NCI-H2029 treated with DMSO at 0.1 percent for 48 hours (cell line): Measurements from ENCODE around the gene UXS1.
"Not testable (repeated sequence)": the region's sequence is repeated elsewhere in the genome, so short reads cannot be mapped to it uniquely, and the experiment has no call there.

Source experiments
- DNase-seq: peaks from one replicate; lab custom pipeline; 2025; lab: John Stamatoyannopoulos, UW

Gene UXS1

GRCh38 chr2:106160786-106161261, 33.3 kb downstream of the UXS1 start:
- no peak for DNase-seq

DNA sequence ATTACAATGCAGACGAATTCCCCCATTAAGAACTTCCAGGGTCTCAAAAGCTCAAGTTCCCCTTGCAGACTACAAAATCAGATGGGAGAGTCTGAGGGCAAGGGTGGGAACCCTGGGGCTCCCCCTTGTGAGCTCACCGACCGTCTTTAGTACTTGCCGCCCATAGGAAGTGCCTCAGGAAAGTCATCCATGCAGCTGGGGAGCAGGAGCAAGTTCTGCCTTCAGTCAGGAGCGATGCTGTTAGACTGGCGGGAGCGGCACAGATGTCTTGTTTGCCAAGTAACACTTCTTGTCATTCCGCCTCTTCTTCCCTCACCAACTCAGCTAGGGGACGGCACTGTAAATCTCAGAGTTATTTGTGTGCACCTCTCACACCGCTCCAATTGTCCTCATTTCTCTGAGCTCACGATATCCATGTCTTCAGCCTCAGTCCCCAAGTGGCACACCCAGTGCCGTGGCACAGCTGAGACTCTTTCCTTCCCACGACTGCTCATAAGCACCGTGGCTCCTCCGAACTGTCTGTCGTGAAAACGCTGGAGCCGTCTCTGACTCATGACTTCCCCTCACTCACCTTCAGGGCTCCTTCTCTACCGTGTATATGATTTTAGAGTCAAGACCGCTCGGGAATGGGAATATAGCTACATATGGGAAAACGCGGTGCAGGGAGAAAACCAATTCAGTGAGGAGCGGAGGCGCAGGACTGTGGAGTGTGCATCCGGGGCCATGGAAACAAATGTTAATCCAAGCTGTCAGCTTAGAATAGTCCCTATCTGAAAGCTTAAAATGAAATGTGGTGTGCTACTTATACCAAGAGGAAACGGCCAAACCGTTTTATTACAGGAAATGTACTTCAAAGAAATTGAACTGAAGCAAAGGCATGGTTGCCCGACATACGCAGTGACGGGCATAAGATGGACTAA, 34.0 kb downstream of the UXS1 start:
- no peak for DNase-seq

DNA sequence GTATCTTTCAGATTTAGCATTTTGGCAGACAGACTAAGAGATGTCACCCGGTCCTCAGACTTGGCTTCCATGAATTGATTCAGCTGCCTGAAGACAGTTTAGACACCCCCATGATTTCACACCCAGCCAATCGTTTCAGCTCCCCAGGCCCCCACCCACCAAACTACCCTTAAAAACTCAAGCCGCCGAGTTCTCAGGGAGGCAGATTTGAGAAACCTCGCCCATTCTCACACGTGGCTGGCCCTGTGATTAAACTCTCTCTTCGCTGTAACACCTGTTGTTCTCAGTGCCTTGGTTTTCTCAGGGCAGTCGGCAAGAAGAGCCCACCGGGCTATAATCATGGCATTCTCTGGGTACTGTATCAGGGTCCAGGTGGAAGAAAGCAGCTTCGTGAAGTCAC, 35.2 kb downstream of the UXS1 start:
- DNase-seq = no peak

DNA sequence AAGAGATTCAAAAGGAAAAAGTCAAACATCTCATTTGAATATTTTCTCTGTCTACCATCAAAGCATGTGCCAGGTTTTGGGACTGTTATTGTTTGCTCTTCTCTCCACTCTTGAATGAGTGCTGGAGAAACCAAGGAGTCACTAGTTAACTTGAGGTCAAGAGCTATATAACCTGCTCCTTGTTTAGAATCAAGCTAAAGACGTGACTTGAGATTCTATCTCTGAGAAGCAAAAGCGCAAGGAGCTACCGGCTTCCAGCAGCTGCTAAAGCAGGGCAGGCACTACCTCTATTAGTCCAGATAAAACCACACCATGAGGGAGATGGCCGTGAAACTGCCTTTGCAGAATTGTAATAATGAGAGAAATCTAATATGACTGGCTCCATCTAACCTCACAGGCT, 36.0 kb downstream of the UXS1 start:
- DNase-seq = no peak

- no peak for DNase-seq
Measured at GRCh38 chr2:106157416-106157815, 36.7 kb downstream of the UXS1 start.

DNA sequence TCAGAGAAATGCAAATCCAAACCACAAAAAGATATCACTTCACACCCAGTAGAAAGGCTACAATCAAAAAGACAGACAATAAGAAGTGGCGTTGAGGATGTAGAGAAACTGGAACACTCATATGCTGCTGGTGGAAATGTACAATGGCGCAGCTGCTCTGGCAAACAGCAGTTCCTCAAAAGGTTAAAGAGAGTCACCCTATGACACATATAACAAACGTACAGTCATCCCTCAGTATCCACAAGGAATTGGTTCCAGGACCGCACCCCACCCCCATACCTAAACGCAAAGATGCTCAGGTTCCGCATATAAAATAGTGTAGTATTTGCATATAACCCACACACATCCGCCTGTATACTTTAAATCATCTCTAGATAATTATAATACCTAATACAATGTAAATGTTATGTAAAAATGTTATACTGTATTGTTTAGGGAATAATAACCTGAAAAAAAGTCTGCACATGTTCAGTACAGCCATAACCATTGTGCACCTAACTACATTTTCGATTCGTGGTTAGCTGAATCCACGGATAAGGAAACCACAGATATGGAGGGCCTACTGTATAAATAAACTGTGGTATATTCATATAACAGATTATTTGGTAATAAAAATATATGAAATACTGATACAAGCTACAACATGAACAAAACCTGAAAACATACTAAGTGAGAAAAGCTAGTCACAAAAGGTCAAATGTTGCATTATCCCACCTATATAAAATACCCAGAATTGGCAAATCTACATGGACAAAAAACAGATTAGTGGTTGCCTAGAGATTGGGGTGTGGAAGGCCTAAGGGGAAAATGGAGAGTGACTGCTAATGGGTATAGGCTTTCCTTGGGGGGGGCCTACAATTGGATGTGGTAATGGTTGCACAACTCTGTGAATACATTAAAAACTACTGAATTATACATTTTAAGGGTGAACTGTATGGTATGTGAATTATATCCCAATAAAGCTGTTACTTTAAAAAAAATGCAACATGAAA, 37.5 kb downstream of the UXS1 start:
- no peak for DNase-seq

DNA sequence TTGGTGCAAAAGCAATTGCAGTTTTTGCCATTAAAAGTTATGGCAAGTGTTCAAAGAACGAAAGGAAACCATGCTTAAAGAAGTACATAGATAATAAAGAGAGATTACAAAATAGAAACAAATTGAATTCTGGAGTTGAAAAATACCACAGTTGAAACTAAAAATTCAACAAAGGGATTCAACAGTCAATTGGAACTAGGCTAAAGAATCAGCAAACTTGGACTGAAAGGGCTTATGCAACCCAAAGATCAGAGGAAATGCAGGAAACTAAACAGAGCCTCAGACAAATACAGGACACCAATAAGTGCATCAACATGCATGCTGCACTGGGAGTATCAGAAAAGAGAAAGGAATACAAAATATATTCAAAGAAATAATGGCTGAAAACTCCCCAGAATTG, 40.3 kb downstream of the UXS1 start:
- no peak for DNase-seq

- DNase-seq = no peak
Measured at GRCh38 chr2:106147665-106148064, 46.4 kb downstream of the UXS1 start.

DNA sequence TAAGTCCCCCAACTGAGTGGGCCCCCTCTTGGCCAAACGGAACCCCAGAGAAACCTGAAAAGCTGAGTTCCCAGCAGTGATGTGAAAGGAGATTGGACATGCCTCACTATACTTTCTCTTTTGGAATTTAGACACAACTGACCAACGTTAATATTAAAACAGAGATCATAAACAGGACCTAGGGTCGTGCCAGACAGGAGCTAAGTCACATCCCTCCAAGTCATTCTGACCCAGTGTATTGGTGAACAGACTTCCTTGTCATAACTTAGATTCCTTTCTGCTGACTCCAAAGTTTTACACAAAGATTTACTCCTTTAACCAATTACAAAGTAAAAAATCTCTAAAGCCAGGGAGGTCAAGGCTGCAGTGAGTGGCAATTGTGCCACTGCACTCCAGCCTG, 46.9 kb downstream of the UXS1 start:
- DNase-seq = no peak

- no peak for DNase-seq
Measured at GRCh38 chr2:106144621-106145331, 49.3 kb downstream of the UXS1 start.

GRCh38 chr2:106143495-106144215, 50.4 kb downstream of the UXS1 start:
- DNase-seq = no peak

DNA sequence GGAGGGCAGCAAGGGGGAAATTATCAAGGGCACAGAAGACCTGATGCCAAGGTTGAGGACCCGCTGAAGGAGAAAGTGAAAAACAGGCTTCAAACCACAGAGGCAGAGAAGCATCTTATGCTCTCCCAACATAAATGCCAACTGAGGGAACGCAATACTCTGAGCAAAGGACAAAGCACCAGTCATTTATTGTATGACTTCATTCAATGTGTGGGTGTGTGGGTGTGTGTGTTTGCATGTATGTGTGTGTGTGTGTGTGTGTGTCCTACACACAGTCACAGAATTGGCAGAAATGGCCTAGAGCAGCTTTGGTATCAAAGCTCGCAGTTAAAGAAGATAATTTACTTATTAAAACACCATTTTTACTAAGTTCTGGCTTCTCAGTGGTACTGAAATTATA, 51.4 kb downstream of the UXS1 start:
- no peak for DNase-seq

- no peak for DNase-seq
Measured at GRCh38 chr2:106140913-106141312, 53.2 kb downstream of the UXS1 start.

DNA sequence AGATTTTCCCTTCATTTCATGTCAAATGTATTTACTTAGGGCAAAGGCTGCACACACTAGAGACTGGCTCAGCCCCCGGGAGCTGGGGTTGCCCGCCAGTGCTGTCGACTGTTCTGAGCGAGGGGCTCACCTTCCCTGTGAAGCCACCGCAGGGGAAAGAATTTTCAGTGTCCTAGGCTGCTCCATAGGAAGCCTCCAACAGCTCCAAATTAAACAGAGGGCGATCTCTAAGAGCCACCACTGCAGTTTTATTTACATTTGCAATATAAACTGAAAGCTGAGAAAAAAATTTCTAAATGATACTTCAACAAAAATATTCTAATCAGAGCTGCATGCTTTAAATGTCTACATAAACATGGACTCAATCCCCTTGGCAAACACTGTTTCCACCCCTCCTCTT, 54.0 kb downstream of the UXS1 start:
- DNase-seq = no peak

DNA sequence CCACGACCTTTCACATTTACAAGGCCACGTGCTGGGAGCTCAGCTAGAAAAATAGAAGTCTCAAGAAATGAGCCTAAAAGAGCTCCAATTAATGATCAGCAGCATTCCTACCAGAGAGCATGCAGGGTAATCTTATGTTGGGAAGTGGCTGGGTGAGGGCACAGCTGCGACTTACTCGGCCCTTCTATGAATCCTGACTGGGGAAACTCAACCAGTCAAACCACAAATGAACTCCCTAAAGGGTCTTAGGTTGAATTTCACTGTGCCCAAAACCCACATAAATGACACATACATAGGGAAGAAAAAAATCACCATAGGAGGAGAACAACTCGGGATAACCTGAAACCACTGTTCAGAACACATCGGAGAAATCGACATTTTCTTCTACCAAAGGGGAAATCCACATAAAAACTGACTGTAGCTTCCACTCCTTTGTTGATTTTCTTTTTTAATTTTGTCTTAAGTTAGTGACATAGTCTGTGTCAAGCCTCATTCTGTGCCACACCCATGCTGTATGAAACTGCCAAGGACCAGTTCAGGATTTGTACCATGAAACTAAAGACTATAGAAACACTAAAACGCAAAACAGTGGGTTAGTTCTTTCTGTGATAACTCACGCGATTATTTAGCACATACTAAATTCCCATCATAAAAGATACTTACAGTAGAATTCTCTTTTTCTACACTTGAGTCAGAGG, 54.7 kb downstream of the UXS1 start:
- no peak for DNase-seq

GRCh38 chr2:106138543-106139237, 55.4 kb downstream of the UXS1 start:
- no peak for DNase-seq

DNA sequence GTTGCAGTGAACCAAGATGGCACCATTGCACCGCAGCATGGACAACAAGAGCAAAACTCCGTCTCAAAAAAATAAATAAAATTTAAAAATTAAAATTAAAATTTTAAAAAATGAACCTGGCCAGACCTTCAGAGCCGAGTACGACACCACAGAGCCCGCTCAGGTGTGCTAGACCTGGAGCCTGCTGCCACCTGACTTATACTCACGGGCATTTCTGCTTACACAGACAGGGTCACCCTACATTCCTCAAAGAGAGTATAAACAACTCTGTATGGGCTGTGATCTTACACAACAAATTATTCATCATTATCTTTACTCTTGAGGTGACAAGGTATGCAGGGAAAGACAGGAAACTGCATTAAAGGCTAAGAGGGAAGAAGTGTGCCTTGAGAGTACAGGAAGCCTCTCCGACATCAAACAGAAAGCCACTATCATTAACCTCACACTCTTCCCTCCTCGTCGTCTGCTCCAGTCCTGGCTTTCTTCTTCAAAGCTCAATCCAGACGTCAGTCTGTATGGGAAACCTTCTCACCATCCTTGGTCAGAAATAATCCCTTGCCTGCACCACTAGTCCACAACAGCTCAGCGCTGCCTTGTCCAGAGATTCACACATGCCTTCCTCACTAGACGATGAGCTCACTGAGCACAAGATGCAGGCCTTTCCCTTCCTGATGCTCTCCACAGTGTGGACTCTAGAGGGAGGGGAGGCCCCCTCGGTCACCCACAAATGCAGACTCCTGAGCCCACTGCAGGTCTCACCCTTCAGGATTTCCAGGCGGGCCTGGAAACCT, 56.2 kb downstream of the UXS1 start:
- DNase-seq = no peak

- DNase-seq = not testable (repeated sequence)
Measured at GRCh38 chr2:106131192-106131591, 62.9 kb downstream of the UXS1 start.
